ENCODE data around the gene PLEKHA5. TPM values are rescaled to one million over a fixed set of nuclear protein-coding genes. Genes with fewer than 3 reads are reported as not detected.

PLEKHA5 gene
- total RNA-seq, 4 donors from 2014 or later, result 31.0 to 41.7 (median 34.1) TPM

- H3K4me3 ChIP-seq (ENCODE audit: low read depth, poor library complexity, severe bottlenecking), result no peak overlapping the region
- intact Hi-C loops (cut with DNase I; ENCODE audit: low total_unique reads), result no loop called here
- no peak for DNase-seq (ENCODE audit: low spot score in 2 of 2)
- 60 to 66% methylated on average over 7 of the region's 7 CpGs for WGBS, 2 donors
- TF ChIP-seq POLR2A (IDR thresholded peaks at IDR 0.05) (no peak), CTCF (IDR thresholded peaks at IDR 0.05) (no peak)
These were observed 169.5 kb downstream of the PLEKHA5 start for GRCh38 chr12:19298836-19299605.

GRCh38 chr12:19299765-19300164 is 170.2 kb downstream of the PLEKHA5 start:
- no peak for DNase-seq (ENCODE audit: low spot score in 2 of 2)
- no peak overlapping the region for H3K4me3 ChIP-seq (ENCODE audit: low read depth, poor library complexity, severe bottlenecking)
- WGBS, 2 donors, result 43 to 46% methylated on average over 3 of the region's 3 CpGs
- intact Hi-C loops (cut with DNase I; ENCODE audit: low total_unique reads), result no loop called here
- TF ChIP-seq CTCF (IDR thresholded peaks at IDR 0.05), result no peak
- TF ChIP-seq POLR2A (IDR thresholded peaks at IDR 0.05), result no peak

GRCh38 chr12:19301223-19301622 is 171.7 kb downstream of the PLEKHA5 start:
- no peak overlapping the region for H3K4me3 ChIP-seq (ENCODE audit: low read depth, poor library complexity, severe bottlenecking)
- DNase-seq (ENCODE audit: low spot score in 2 of 2), result no peak
- intact Hi-C loops (cut with DNase I; ENCODE audit: low total_unique reads), result no loop called here
- TF ChIP-seq CTCF (IDR thresholded peaks at IDR 0.05) (no peak), POLR2A (IDR thresholded peaks at IDR 0.05) (no peak)

GRCh38 chr12:19301688-19302087 is 172.2 kb downstream of the PLEKHA5 start:
- no peak for DNase-seq (ENCODE audit: low spot score in 2 of 2)
- H3K4me3 ChIP-seq (ENCODE audit: low read depth, poor library complexity, severe bottlenecking), result no peak overlapping the region
- WGBS, 2 donors, result 64 to 71% methylated on average over 1 of the region's 1 CpG
- TF ChIP-seq CTCF (IDR thresholded peaks at IDR 0.05) (no peak), POLR2A (IDR thresholded peaks at IDR 0.05) (no peak)
- intact Hi-C loops (cut with DNase I; ENCODE audit: low total_unique reads), result no loop called here

GRCh38 chr12:19302100-19302640 is 172.6 kb downstream of the PLEKHA5 start:
- no peak for TF ChIP-seq POLR2A (IDR thresholded peaks at IDR 0.05)
- TF ChIP-seq CTCF (IDR thresholded peaks at IDR 0.05), result no peak
- no peak overlapping the region for H3K4me3 ChIP-seq (ENCODE audit: low read depth, poor library complexity, severe bottlenecking)
- 91 to 97% methylated on average over 5 of the region's 5 CpGs for WGBS, 2 donors
- intact Hi-C loops (cut with DNase I; ENCODE audit: low total_unique reads), result no loop called here
- DNase-seq (ENCODE audit: low spot score in 2 of 2), result no peak

Data from lower leg skin (tissue), 4 donors.